Endothelial cell of umbilical vein (primary cell): ENCODE data around the gene MYCBP. TPM values are rescaled to one million over a fixed set of nuclear protein-coding genes. Genes with fewer than 3 reads are reported as not detected.

Source experiments
- BruUV-seq: library from RNA; stranded (reverse); fragments of 400-500 nt; replicated peaks from 2 replicates; lab custom pipeline; 2021; lab: Mats Ljungman, UMichigan
- CTCF ChIA-PET: fragments of 300-600, 350-600 bp; sonication (Branson Sonifier 250); formaldehyde crosslinking; loops from one replicate; lab custom pipeline; 2021; ENCODE audit warnings: antibody characterized with exemption, inconsistent platforms; lab: Charles Lee
- POLR2A ChIA-PET: fragments of 300-600, 350-600 bp; sonication (Branson Sonifier 250); formaldehyde crosslinking; loops from one replicate; lab custom pipeline; 2021; ENCODE audit warnings: antibody characterized with exemption, inconsistent platforms; lab: Charles Lee
- DNase-seq: peaks from one replicate; pipeline ENCODE4 v3.0.0-alpha.2; 2011; ENCODE audit warnings: low read depth, low spot score
- FAIRE-seq: peaks from 2 replicates; lab custom pipeline; 2011; peaks lifted over from hg19 to GRCh38; lab: Jason Lieb, UNC
- H2AFZ ChIP-seq: 2 replicates; pipeline ENCODE4 v1.6.0; 2012; ENCODE audit warnings: low read depth, low read length, control low read depth, inconsistent platforms
- H3K27ac ChIP-seq: 2 replicates; pipeline ENCODE4 v1.5.1; 2011; ENCODE audit warnings: low read depth, mild to moderate bottlenecking, control low read depth, low read length, moderate library complexity; ENCODE audit not compliant: insufficient read depth
- H3K27me3 ChIP-seq, 2 experiments: 2 replicates each; pipeline versions ENCODE4 v1.6.0 to v1.6.1; 2011; ENCODE audit warnings: low read length in 2 of 2, mixed read lengths in 1 of 2; ENCODE audit not compliant: control insufficient read depth in 2 of 2, insufficient read depth in 2 of 2
- H3K36me3 ChIP-seq, 2 experiments: 2 replicates in 1 of 2; 3 replicates in 1 of 2; pipeline ENCODE4 v1.5.1; 2011; ENCODE audit warnings: low read length in 2 of 2, mild to moderate bottlenecking in 1 of 2, moderate library complexity in 1 of 2; ENCODE audit not compliant: control insufficient read depth in 2 of 2, insufficient read depth in 2 of 2; ENCODE audit errors: extremely low read depth in 1 of 2
- H3K4me1 ChIP-seq: 3 replicates; pipeline ENCODE4 v1.5.1; 2011; ENCODE audit warnings: mild to moderate bottlenecking, low read length; ENCODE audit not compliant: control insufficient read depth, insufficient read depth; ENCODE audit errors: extremely low read depth
- H3K4me2 ChIP-seq: 2 replicates; pipeline ENCODE4 v1.6.1; 2011; ENCODE audit warnings: low read length, control low read depth, mixed read lengths; ENCODE audit not compliant: insufficient read depth
- H3K4me3 ChIP-seq, 3 experiments: fragments of 200-600 bp in 1 of 3; sonication (generic), shearing (Covaris generic) in 1 of 3; replicated peaks in 1 of 3; 2 replicates each; pipeline ENCODE4 v1.5.1; 2011 to 2016; ENCODE audit warnings: control low read depth in 3 of 3, low read length in 3 of 3, mild to moderate bottlenecking in 2 of 3, inconsistent platforms in 1 of 3, low read depth in 1 of 3, moderate library complexity in 1 of 3; ENCODE audit not compliant: insufficient read depth in 1 of 3
- H3K79me2 ChIP-seq: 2 replicates; pipeline ENCODE4 v1.6.0; 2012; ENCODE audit warnings: low read length, inconsistent platforms; ENCODE audit not compliant: control insufficient read depth, insufficient read depth
- H3K9ac ChIP-seq: replicated peaks from 2 replicates; pipeline ENCODE3; 2011; ENCODE audit warnings: low read length, control low read depth; ENCODE audit not compliant: insufficient read depth; ENCODE audit errors: extremely low read depth
- H3K9me1 ChIP-seq: replicated peaks from 3 replicates; pipeline ENCODE4 v1.6.0; 2011; ENCODE audit warnings: mild to moderate bottlenecking, low read length; ENCODE audit not compliant: control insufficient read depth, insufficient read depth; ENCODE audit errors: extremely low read depth
- H3K9me3 ChIP-seq: replicated peaks from 2 replicates; pipeline ENCODE4 v1.5.1; 2012; ENCODE audit warnings: low read length, inconsistent platforms; ENCODE audit not compliant: control insufficient read depth, insufficient read depth
- H4K20me1 ChIP-seq: replicated peaks from 2 replicates; pipeline ENCODE3; 2011; ENCODE audit warnings: mild to moderate bottlenecking, low read length; ENCODE audit not compliant: control insufficient read depth, insufficient read depth; ENCODE audit errors: extremely low read depth
- CTCF ChIP-seq, 2 donors: IDR thresholded peaks; 1 replicate in 1 of 2; 2 replicates in 1 of 2; pipeline ENCODE4 v1.5.1; 2011; ENCODE audit warnings: low read length in 2 of 2, mild to moderate bottlenecking in 2 of 2, moderate library complexity in 2 of 2, control low read depth in 1 of 2, inconsistent platforms in 1 of 2, low read depth in 1 of 2; ENCODE audit not compliant: insufficient read depth in 1 of 2; ENCODE audit errors: extremely low read depth in 1 of 2
- EZH2 ChIP-seq: IDR thresholded peaks from 2 replicates; pipeline ENCODE4 v1.6.1; 2012; ENCODE audit warnings: borderline replicate concordance, low read depth, mild to moderate bottlenecking, moderate library complexity, low read length, inconsistent platforms; ENCODE audit not compliant: severe bottlenecking
- FOS ChIP-seq: IDR thresholded peaks from 2 replicates; pipeline ENCODE4 v1.6.1; 2011; ENCODE audit warnings: mild to moderate bottlenecking, low read length, moderate library complexity, borderline replicate concordance; ENCODE audit not compliant: insufficient read depth
- GATA2 ChIP-seq: IDR thresholded peaks from 2 replicates; pipeline ENCODE4 v1.7.0; 2011; ENCODE audit warnings: low read depth, mild to moderate bottlenecking, moderate library complexity, mixed read lengths, low read length; ENCODE audit not compliant: insufficient read length, insufficient read depth
- JUN ChIP-seq: IDR thresholded peaks from 2 replicates; pipeline ENCODE4 v1.6.1; 2011; ENCODE audit warnings: borderline replicate concordance, low read depth; ENCODE audit not compliant: insufficient read length, insufficient read depth
- MYC ChIP-seq: IDR thresholded peaks from one replicate; pipeline ENCODE4 v1.6.1; 2011; ENCODE audit warnings: mild to moderate bottlenecking, low read depth, low read length
- POLR2A ChIP-seq: IDR thresholded peaks from 2 replicates; pipeline ENCODE4 v1.6.1; 2012; ENCODE audit warnings: low read depth, mild to moderate bottlenecking, control low read depth, low read length
- POLR2AphosphoS5 ChIP-seq: IDR thresholded peaks from 2 replicates; pipeline ENCODE4 v1.6.1; 2012; ENCODE audit warnings: low read depth, mild to moderate bottlenecking, control low read depth, low read length, moderate library complexity; ENCODE audit not compliant: insufficient read depth
- dilution Hi-C: fragments of 300-500 bp; cut with MboI; formaldehyde crosslinking; loops from one replicate; pipeline ENCODE4 v1.15.0; 2019; ENCODE audit warnings: low sequenced_read_pairs; ENCODE audit not compliant: extremely low pct_ligation_motif_present
- intact Hi-C: fragments of 100-400 bp; cut with micrococcal nuclease; formaldehyde crosslinking; loops from one replicate; pipeline ENCODE4 v1.10.0; 2022
- polyA plus RNA-seq, 4 experiments: library from polyadenylated mRNA; depleted of rRNA in 3 of 4; stranded (reverse) in 3 of 4; unstranded in 1 of 4; fragments of >200 nt; gene quantifications; 2 replicates each; pipeline versions ENCODE4 v1.2.1 to v1.2.3, GENCODE V29; 2011 to 2012; ENCODE audit warnings: missing spikeins in 1 of 4
- total RNA-seq: library from RNA; stranded (reverse); gene quantifications from 2 replicates; pipeline ENCODE4 v1.2.3, GENCODE V29; 2021
- TF ChIP-seq, protein P1 (sequence below): IDR thresholded peaks from 2 replicates; pipeline ENCODE4 v1.6.1; 2011; ENCODE audit not compliant: insufficient read depth, insufficient read length

MYCBP gene
- total and polyA plus RNA-seq, 2 donors (not counting 3 experiments of a cell fraction or from before 2014, with no cell fraction given): 9.5 to 23.1 TPM

DNA sequence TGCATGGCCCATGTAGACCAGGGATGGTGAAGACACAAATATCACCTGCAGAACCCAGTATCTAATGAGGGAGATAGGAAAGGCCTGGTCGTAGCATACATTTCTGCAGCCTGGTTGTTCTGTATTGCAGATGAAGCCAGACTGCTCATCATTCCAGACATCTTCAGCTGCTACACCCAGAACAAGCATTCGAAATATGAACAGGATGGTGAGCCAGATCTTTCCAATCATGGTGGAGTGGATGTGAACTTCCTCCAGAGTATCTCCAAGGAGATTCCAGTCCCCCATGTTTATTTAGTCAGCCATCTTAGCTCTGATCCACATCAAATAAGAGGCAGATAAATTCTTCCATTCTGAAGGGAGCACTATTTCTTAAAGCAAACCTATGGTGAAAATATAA lies 2.7 kb upstream of the MYCBP start:
- H3K27me3 ChIP-seq: no peaks in the 10 kb centered on the region
- H3K36me3 ChIP-seq: no peaks in the 10 kb centered on the region
- no peaks in the 10 kb centered on the region for H3K9me3 ChIP-seq
- FAIRE-seq (no peak), DNase-seq (no peak)
- no peak overlapping the region for H3K9ac ChIP-seq
- no peak overlapping the region for H3K4me3 ChIP-seq
- H2AFZ ChIP-seq: no peak overlapping the region
- H3K9me1 ChIP-seq: no peaks in the 10 kb centered on the region
- H3K27ac ChIP-seq: no peak overlapping the region
- no peak overlapping the region for H3K4me2 ChIP-seq
- dilution Hi-C loops (no loop called here), intact Hi-C loops (no loop called here)
- BruUV-seq: no TSS peak
- ChIA-PET POLR2A (no interaction called here), CTCF (interaction anchor here (1.6 kb wide), 1 partner anchor 216 kb away, joined by 4 read pairs; no protein-coding TSS in a partner anchor)
- no peak for TF ChIP-seq GATA2
- no peak for TF ChIP-seq CTCF (IDR thresholded peaks at IDR 0.05; ENCODE audit: extremely low read depth in 1 of 2, insufficient read depth in 1 of 2, low read depth in 1 of 2, low read length in 2 of 2)
- no peak for TF ChIP-seq MYC
- TF ChIP-seq POLR2A: no peak
- TF ChIP-seq, protein P1, sequence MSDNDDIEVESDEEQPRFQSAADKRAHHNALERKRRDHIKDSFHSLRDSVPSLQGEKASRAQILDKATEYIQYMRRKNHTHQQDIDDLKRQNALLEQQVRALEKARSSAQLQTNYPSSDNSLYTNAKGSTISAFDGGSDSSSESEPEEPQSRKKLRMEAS: no peak
- no peak for TF ChIP-seq FOS
- no peak for TF ChIP-seq POLR2AphosphoS5
- TF ChIP-seq EZH2: no peak
- no peak for TF ChIP-seq JUN
- no peaks in the 10 kb centered on the region for H4K20me1 ChIP-seq
- H3K79me2 ChIP-seq: peaks cover 8% of the 10 kb centered on the region
- peaks cover 12% of the 10 kb centered on the region for H3K4me1 ChIP-seq
